Activated CD4-positive, alpha-beta memory T cell treated with anti-CD3 and anti-CD28 coated beads for 36 hours (primary cell): ENCODE measurements around the gene EIF4ENIF1. TPM values are rescaled to one million over a fixed set of nuclear protein-coding genes. Genes with fewer than 3 reads are reported as not detected.
A peak's percentile ranks its signal among the peaks of the same experiment; 100 is the strongest.

Experiments
- CTCF ChIA-PET: fragments of 350-600 bp; sonication (Branson Sonifier 250); formaldehyde crosslinking; loops from one replicate; lab custom pipeline; 2021; ENCODE audit warnings: antibody characterized with exemption, inconsistent platforms; lab: Charles Lee
- POLR2A ChIA-PET: fragments of 350-600 bp; sonication (Branson Sonifier 250); formaldehyde crosslinking; loops from one replicate; lab custom pipeline; 2021; ENCODE audit warnings: antibody characterized with exemption; lab: Charles Lee
- DNase-seq: peaks from one replicate; pipeline ENCODE4 v3.0.0-alpha.2; 2020
- H3K27ac Mint-ChIP-seq: one replicate; pipeline ENCODE4 v1.8.0; 2021; ENCODE audit warnings: mixed read lengths
- H3K27me3 Mint-ChIP-seq: one replicate; pipeline ENCODE4 v1.8.0; 2021; ENCODE audit warnings: mixed read lengths
- H3K36me3 Mint-ChIP-seq: one replicate; pipeline ENCODE4 v1.8.0; 2021; ENCODE audit warnings: mixed read lengths
- H3K4me1 Mint-ChIP-seq: one replicate; pipeline ENCODE4 v1.8.0; 2021; ENCODE audit warnings: low read depth, mixed read lengths
- H3K4me3 Mint-ChIP-seq: one replicate; pipeline ENCODE4 v1.8.0; 2021; ENCODE audit warnings: mild to moderate bottlenecking, mixed read lengths
- H3K9me3 Mint-ChIP-seq: one replicate; pipeline ENCODE4 v1.8.0; 2021; ENCODE audit warnings: mixed read lengths
- intact Hi-C: fragments of 100-400 bp; cut with micrococcal nuclease; formaldehyde crosslinking; loops from one replicate; pipeline ENCODE4 v1.15.1; 2023
- total RNA-seq, 2 experiments: library from RNA; stranded (reverse); gene quantifications; one replicate each; pipeline ENCODE4 v1.2.3, GENCODE V29; 2021

Gene EIF4ENIF1
- total RNA-seq, 2 experiments from 2014 or later = 39.7 to 43.2 TPM

- Mint-ChIP-seq H3K9me3 (no peaks in the 10 kb centered on the region), H3K27me3 (no peaks in the 10 kb centered on the region), H3K4me1 (no peaks in the 10 kb centered on the region), H3K36me3 (peaks cover 54% of the 10 kb centered on the region), H3K27ac (no peak overlapping the region), H3K4me3 (no peak overlapping the region)
- ChIA-PET POLR2A (no interaction called here), CTCF (no interaction called here)
- no peak for DNase-seq
- intact Hi-C loops = no loop called here
Observed at GRCh38 chr22:31465307-31465706, 24.3 kb downstream of the EIF4ENIF1 start.

- intact Hi-C loops = no loop called here
- Mint-ChIP-seq H3K27ac (no peak overlapping the region), H3K4me1 (no peaks in the 10 kb centered on the region), H3K4me3 (no peak overlapping the region), H3K36me3 (peaks cover 43% of the 10 kb centered on the region), H3K27me3 (no peaks in the 10 kb centered on the region), H3K9me3 (no peaks in the 10 kb centered on the region)
- no peak for DNase-seq
- CTCF ChIA-PET = no interaction called here
- POLR2A ChIA-PET = no interaction called here
Observed at GRCh38 chr22:31461699-31462098, 27.9 kb downstream of the EIF4ENIF1 start.

- no peaks in the 10 kb centered on the region for H3K9me3 Mint-ChIP-seq
- POLR2A ChIA-PET = interaction anchor here (0.7 to 1.2 kb wide), 2 partner anchors 18 to 133 kb away, joined by 3 read pairs; no protein-coding TSS in a partner anchor
- peaks cover 30% of the 10 kb centered on the region for H3K36me3 Mint-ChIP-seq
- intact Hi-C loops = loop anchor here (1.0 to 5.0 kb wide), 2 partner anchors 35 to 181 kb away; partner anchors contain the start of gene EIF4ENIF1
- H3K4me1 Mint-ChIP-seq = no peaks in the 10 kb centered on the region
- CTCF ChIA-PET = interaction anchor here (1.0 to 2.9 kb wide), 11 partner anchors 11 to 195 kb away, joined by 3 to 35 read pairs (median 4); no protein-coding TSS in a partner anchor
- no peak for DNase-seq
- H3K27me3 Mint-ChIP-seq = no peaks in the 10 kb centered on the region
- H3K27ac Mint-ChIP-seq = peak overlapping the region; percentile 26
- H3K4me3 Mint-ChIP-seq = no peak overlapping the region
Observed at GRCh38 chr22:31451709-31452571, 37.7 kb downstream of the EIF4ENIF1 start.

- H3K36me3 Mint-ChIP-seq = peaks cover 32% of the 10 kb centered on the region
- H3K27me3 Mint-ChIP-seq = no peaks in the 10 kb centered on the region
- POLR2A ChIA-PET = no interaction called here
- no peaks in the 10 kb centered on the region for H3K9me3 Mint-ChIP-seq
- CTCF ChIA-PET = interaction anchor here (1.2 kb wide), 1 partner anchor 183 kb away, joined by 3 read pairs; no protein-coding TSS in a partner anchor
- H3K27ac Mint-ChIP-seq = no peak overlapping the region
- H3K4me1 Mint-ChIP-seq = peaks cover 6% of the 10 kb centered on the region
- no peak for DNase-seq
- H3K4me3 Mint-ChIP-seq = no peak overlapping the region
- intact Hi-C loops = no loop called here
Observed at GRCh38 chr22:31449506-31449905, 40.1 kb downstream of the EIF4ENIF1 start.

- ChIA-PET CTCF (interaction anchor here (1.2 to 1.4 kb wide), 2 partner anchors 135 to 184 kb away, joined by 3 to 4 read pairs; no protein-coding TSS in a partner anchor), POLR2A (interaction anchor here (0.5 kb wide), 1 partner anchor 29 kb away, joined by 3 read pairs; no protein-coding TSS in a partner anchor)
- Mint-ChIP-seq H3K4me1 (peaks cover 6% of the 10 kb centered on the region), H3K27ac (no peak overlapping the region), H3K9me3 (no peaks in the 10 kb centered on the region), H3K27me3 (no peaks in the 10 kb centered on the region), H3K4me3 (no peak overlapping the region), H3K36me3 (peaks cover 31% of the 10 kb centered on the region)
- intact Hi-C loops = no loop called here
- no peak for DNase-seq
Observed at GRCh38 chr22:31448382-31448781, 41.3 kb downstream of the EIF4ENIF1 start.

- H3K36me3 Mint-ChIP-seq = peaks cover 37% of the 10 kb centered on the region
- peaks cover 6% of the 10 kb centered on the region for H3K4me1 Mint-ChIP-seq
- no peak overlapping the region for H3K27ac Mint-ChIP-seq
- no peak overlapping the region for H3K4me3 Mint-ChIP-seq
- no peaks in the 10 kb centered on the region for H3K9me3 Mint-ChIP-seq
- CTCF ChIA-PET = interaction anchor here (1.4 kb wide), 1 partner anchor 134 kb away, joined by 4 read pairs; no protein-coding TSS in a partner anchor
- H3K27me3 Mint-ChIP-seq = no peaks in the 10 kb centered on the region
- intact Hi-C loops = no loop called here
- POLR2A ChIA-PET = no interaction called here
- DNase-seq = no peak
Observed at GRCh38 chr22:31447337-31447736, 42.3 kb downstream of the EIF4ENIF1 start.

- Mint-ChIP-seq H3K4me3 (no peak overlapping the region), H3K36me3 (peaks cover 42% of the 10 kb centered on the region), H3K9me3 (no peaks in the 10 kb centered on the region), H3K4me1 (peaks cover 6% of the 10 kb centered on the region), H3K27ac (no peak overlapping the region), H3K27me3 (no peaks in the 10 kb centered on the region)
- no peak for DNase-seq
- ChIA-PET CTCF (no interaction called here), POLR2A (no interaction called here)
- intact Hi-C loops = no loop called here
Observed at GRCh38 chr22:31446767-31447166, 42.9 kb downstream of the EIF4ENIF1 start.

GRCh38 chr22:31446208-31446607, 43.4 kb downstream of the EIF4ENIF1 start:
- H3K27me3 Mint-ChIP-seq = no peaks in the 10 kb centered on the region
- ChIA-PET POLR2A (no interaction called here), CTCF (no interaction called here)
- no peak overlapping the region for H3K27ac Mint-ChIP-seq
- no peak for DNase-seq
- no peak overlapping the region for H3K4me3 Mint-ChIP-seq
- H3K36me3 Mint-ChIP-seq = peaks cover 43% of the 10 kb centered on the region
- H3K9me3 Mint-ChIP-seq = no peaks in the 10 kb centered on the region
- peaks cover 6% of the 10 kb centered on the region for H3K4me1 Mint-ChIP-seq
- intact Hi-C loops = no loop called here

- H3K4me1 Mint-ChIP-seq = peaks cover 6% of the 10 kb centered on the region
- CTCF ChIA-PET = no interaction called here
Observed at GRCh38 chr22:31445642-31446041, 44.0 kb downstream of the EIF4ENIF1 start.

GRCh38 chr22:31443516-31443915, 46.1 kb downstream of the EIF4ENIF1 start:
- Mint-ChIP-seq H3K9me3 (no peaks in the 10 kb centered on the region), H3K4me1 (peaks cover 6% of the 10 kb centered on the region), H3K4me3 (no peak overlapping the region), H3K27me3 (no peaks in the 10 kb centered on the region), H3K27ac (no peak overlapping the region), H3K36me3 (peaks cover 52% of the 10 kb centered on the region)
- DNase-seq = no peak
- ChIA-PET POLR2A (no interaction called here), CTCF (no interaction called here)
- intact Hi-C loops = no loop called here

More at GRCh38 chr22:31445642-31446041, 44.0 kb downstream of the EIF4ENIF1 start:
- POLR2A ChIA-PET = no interaction called here
- H3K9me3 Mint-ChIP-seq = no peaks in the 10 kb centered on the region
- intact Hi-C loops = no loop called here
- no peaks in the 10 kb centered on the region for H3K27me3 Mint-ChIP-seq
- no peak overlapping the region for H3K4me3 Mint-ChIP-seq
- H3K36me3 Mint-ChIP-seq = peaks cover 43% of the 10 kb centered on the region
- peak; percentile 19 for DNase-seq
- H3K27ac Mint-ChIP-seq = peak overlapping the region; percentile 62

GRCh38 chr22:31442768-31443489, 46.7 kb downstream of the EIF4ENIF1 start:
- Mint-ChIP-seq H3K27me3 (no peaks in the 10 kb centered on the region), H3K9me3 (no peaks in the 10 kb centered on the region), H3K4me3 (no peak overlapping the region), H3K4me1 (peaks cover 6% of the 10 kb centered on the region), H3K36me3 (peaks cover 52% of the 10 kb centered on the region), H3K27ac (no peak overlapping the region)
- DNase-seq = no peak
- POLR2A ChIA-PET = interaction anchor here (0.5 kb wide), 1 partner anchor 30 kb away, joined by 3 read pairs; no protein-coding TSS in a partner anchor
- CTCF ChIA-PET = no interaction called here
- intact Hi-C loops = no loop called here

- CTCF ChIA-PET = interaction anchor here (0.9 to 1.0 kb wide), 2 partner anchors 10 to 529 kb away, joined by 3 read pairs; no protein-coding TSS in a partner anchor
Observed at GRCh38 chr22:31441652-31442051, 48.0 kb downstream of the EIF4ENIF1 start.

More at GRCh38 chr22:31441652-31442051, 48.0 kb downstream of the EIF4ENIF1 start:
- intact Hi-C loops = no loop called here
- H3K9me3 Mint-ChIP-seq = no peaks in the 10 kb centered on the region
- DNase-seq = no peak
- POLR2A ChIA-PET = no interaction called here
- H3K4me3 Mint-ChIP-seq = no peak overlapping the region
- peaks cover 6% of the 10 kb centered on the region for H3K4me1 Mint-ChIP-seq
- peaks cover 60% of the 10 kb centered on the region for H3K36me3 Mint-ChIP-seq
- no peaks in the 10 kb centered on the region for H3K27me3 Mint-ChIP-seq
- peak overlapping the region; percentile 6 for H3K27ac Mint-ChIP-seq
